HG02870 (cell line): ENCODE measurements around the gene IRF9.

ENCODE experiments used
- ATAC-seq: cut with Tn5 transposase; IDR thresholded peaks from one replicate; pipeline ENCODE4 v1.9.1; 2021; ENCODE audit warnings: mild to moderate bottlenecking, moderate library complexity; ENCODE audit not compliant: unreplicated experiment

Gene IRF9

DNA sequence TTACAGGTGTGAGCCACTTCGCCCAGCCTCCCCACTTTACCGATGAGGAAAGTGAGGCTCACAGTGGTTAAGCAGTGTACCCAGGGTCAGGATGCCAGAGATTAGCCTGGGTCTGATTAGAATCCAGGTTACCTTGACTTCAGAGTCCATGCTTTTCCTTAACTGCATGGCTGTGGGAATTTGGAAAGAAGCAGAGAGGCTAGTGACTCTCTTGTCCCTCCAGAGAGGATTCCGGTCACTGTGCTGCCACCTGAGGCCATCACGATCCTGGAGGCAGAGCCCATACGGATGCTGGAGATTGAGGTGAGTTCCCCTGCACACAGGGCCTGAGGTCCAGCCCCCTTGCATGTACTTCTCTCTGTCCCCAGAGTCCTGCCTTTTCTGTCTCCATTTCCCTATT, 15.5 kb downstream of the IRF9 start:
- ATAC-seq, result no peak

GRCh38 chr14:24177041-24177825, 16.2 kb downstream of the IRF9 start:
- no peak for ATAC-seq

- no peak for ATAC-seq
Measured at GRCh38 chr14:24177891-24178290, 16.8 kb downstream of the IRF9 start.

- ATAC-seq, result no peak
Measured at GRCh38 chr14:24178399-24179178, 17.5 kb downstream of the IRF9 start.

DNA sequence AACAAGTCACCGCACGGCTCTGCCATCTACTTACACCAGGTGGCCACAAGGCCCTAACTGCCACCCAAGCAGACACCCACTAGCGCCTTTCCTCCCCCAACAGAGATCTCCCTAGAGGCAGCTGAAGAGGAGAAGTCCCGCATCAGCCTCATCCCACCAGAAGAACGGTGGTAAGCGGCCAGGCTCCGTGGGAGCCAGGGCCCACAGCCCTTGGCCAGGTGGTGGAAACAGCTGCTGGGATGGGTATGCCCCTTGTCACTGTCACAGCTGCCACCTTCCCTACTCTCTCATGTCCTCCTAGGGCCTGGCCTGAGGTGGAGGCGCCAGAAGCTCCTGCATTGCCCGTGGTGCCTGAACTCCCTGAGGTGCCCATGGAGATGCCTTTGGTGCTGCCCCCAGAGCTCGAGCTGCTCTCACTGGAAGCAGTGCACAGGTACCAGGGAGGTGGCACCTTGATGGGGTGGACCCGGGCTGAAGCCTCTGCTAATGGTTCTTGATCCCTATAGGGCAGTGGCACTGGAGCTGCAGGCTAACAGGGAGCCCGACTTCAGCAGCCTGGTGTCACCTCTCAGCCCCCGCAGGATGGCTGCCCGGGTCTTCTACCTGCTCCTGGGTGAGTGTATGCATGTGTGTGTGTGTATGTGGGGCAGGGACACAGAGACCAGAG, 18.4 kb downstream of the IRF9 start:
- no peak for ATAC-seq

GRCh38 chr14:24179961-24180796, 19.1 kb downstream of the IRF9 start:
- no peak for ATAC-seq

DNA sequence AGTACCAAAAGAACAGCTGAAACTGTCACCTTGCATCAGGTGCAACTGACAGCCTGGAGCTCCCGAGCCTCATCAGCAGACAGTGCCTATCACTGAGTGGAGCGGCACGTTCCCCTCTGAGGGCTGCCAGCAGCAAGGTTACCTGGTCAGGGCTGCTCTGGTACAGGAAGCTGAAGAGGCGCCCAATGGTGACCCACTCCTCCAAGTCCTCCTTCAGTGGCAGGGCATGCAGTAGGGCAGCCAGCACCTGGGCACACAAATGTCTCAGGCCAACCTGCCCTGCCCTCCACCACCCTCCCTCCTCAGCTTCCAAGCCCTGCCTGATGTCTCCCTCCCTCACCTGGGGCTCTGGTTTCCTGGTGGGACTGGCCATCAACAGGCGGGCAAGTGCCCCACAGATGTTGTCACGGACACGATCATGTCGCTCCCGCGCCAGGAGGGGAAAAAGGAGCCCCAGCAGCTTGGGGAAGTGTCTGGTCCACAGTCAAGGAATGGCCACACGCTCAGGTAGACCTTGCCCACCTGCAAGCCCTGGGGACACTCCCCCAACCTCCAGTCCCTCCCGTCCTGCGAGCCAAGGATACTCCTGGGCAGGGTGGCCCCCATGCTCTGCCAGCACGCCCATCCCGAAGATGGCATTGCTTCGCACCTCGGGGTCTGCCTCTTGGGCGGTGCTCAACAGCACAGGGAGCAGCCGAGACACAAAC, 20.5 kb downstream of the IRF9 start:
- no peak for ATAC-seq

- no peak for ATAC-seq
Measured at GRCh38 chr14:24182110-24182882, 21.2 kb downstream of the IRF9 start.

- ATAC-seq, result no peak
Measured at GRCh38 chr14:24183014-24183481, 22.0 kb downstream of the IRF9 start.

DNA sequence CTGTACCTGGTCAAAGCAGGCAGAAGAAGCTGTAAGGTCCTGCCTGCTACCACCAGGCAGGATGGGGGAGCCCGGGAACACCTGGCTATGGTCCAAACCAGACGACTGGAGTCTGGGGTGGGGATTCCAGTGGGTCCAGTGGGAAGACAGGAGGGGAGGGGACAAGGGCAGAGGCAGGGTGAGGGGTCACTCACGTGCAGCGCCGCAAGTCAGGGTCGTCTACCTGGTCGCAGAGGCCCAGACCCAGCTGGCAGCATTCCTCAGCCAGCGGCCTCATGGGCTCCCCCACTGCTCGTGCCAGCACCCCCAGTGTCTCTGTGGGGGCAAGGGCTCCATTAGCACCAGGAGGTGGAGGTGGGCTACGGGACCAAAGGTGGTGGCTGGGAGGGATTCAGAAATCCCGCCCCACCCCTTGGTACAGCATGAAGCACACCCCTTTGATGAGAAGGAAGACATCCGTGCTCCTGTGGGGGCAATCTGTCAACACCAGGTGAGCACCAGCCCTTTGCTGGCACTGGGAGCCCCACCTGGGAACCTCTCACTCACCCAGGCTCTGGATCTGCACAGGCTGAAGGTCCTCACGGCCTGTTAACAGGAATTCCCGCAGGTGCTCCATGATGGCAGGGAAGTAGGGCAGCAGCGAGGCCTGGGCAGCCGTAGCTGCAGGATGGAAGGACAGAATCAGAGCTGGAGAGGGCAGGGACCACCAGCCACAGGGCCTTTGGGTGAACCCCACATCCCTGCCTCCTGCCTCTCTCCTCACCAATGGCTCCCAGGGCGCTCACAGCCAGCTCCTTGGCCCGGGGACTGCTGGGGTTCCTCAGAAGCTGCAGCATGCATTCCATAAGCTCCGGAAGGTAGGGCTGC, 23.3 kb downstream of the IRF9 start:
- ATAC-seq, result no peak

DNA sequence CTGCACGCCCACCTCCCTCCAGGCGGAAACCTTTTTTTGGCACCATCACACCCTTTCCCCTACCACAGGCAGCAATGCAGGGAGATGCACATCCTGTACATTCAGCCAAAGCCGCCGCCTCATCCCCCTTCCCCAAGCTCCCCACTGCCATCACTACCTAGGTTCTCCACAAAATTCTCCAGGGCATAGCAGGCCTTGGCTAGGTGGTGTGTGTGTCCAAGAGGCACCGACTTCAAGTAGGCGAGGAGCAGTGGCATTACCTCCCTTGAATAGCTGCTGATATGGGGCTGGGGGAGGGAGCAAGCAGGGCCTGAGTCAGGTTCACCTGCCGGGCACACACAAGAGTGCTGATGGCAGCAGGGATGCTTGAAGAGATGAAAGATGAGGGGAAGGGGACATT, 24.0 kb downstream of the IRF9 start:
- no peak for ATAC-seq

DNA sequence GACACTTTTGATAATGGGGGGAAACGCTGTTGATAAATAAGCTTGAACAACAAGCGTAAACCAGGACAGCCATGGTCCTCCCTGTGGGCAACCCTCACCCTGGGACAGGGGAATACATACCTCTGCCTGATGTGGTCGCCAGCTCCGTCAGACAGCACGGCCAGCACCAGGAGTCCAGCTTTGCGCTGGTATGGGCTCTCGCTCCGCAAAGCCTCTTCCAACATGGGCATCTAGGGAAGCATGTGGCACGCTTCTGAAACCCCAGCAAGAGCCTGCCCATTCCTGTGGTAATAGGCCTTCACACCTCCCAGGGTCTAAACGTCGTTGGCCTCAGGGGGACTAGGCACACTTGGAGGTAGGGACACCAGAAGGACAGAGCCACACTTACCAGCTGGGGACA, 24.7 kb downstream of the IRF9 start:
- ATAC-seq, result no peak

DNA sequence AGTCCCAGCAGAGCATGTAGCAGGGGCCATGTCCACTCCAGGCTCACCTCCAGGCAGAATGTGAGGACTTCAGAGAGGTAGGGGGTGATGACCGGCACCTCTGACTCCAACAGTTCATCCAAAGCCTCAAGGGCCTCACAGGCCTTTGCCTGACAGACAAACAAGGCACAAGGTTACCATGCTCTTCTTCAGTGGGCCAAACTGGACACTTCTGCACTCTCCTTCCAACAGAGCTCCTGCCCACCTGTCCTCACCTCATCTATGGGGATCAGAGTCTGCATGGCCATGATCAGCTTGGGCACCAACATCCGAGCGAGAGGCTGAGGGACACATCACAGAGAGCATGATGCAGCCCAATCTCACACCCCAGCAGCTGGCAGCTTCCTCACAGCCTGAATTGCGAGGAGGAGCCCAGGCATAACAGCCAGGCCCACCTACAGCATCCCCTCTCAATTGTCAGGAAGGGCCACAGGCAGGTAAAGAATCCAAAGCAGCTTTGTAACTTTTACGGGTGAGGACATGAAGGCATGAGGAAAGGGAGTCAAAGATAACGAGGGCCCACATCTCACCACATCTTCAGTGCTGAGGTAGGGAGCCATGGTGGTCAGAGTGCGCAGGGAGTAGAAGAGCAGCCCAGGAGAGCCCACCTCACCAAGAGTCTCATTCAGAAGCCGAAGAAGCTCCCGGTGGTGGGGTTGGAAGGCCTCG, 25.9 kb downstream of the IRF9 start:
- ATAC-seq, result no peak

GRCh38 chr14:24187539-24187915, 26.5 kb downstream of the IRF9 start:
- ATAC-seq, result no peak

DNA sequence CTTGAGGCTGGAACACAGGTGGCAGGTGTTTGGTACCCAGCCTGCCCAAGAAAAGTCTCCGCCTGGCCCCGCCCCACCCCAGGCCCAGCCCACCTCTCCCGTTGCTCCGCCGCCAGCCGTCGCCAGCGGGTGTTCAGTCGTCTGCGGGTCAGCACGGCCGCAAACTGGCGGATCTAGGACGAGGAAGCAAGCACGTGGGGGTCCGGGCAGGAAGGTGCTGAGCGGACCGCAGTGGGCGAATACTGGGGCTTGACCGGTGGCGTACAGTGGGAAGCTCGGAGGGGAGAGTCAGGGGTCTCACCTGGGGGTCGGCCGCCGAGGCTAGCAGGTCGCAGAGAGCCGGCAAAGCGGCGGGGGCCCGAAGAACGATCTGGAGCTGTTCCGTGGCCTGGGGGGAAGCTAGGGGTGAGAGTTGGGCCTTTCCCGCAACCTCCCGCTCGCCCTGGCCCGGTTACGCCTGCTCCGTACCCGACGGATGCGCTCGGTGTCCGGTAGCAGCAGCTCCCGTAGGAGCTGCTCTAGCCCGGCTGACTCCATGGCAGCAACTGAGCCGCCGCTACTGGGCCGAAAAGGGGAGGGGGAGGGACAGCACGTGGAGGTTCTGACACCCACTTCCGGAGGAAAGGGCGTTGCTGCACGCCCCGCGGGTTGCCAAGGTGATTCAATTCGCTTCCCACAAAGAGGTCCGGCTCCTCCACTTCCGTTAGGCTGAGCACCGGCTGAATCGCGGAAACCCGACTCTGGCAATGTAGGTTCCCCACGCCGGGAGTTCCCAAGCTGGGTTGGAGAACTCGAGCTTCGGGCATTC, 27.4 kb downstream of the IRF9 start, which contains the start of gene IPO4:
TSS of gene IPO4 (minus strand) at position 566 of the 808 bp plus-strand sequence. CDS start at position 537, 29 bp downstream.
- ATAC-seq, result peak; percentile 93

- no peak for ATAC-seq
Measured at GRCh38 chr14:24189059-24189375, 28.0 kb downstream of the IRF9 start.

GRCh38 chr14:24189460-24189859, 28.4 kb downstream of the IRF9 start:
- ATAC-seq, result no peak
